ENCODE results near the gene CDH3.

DNA sequence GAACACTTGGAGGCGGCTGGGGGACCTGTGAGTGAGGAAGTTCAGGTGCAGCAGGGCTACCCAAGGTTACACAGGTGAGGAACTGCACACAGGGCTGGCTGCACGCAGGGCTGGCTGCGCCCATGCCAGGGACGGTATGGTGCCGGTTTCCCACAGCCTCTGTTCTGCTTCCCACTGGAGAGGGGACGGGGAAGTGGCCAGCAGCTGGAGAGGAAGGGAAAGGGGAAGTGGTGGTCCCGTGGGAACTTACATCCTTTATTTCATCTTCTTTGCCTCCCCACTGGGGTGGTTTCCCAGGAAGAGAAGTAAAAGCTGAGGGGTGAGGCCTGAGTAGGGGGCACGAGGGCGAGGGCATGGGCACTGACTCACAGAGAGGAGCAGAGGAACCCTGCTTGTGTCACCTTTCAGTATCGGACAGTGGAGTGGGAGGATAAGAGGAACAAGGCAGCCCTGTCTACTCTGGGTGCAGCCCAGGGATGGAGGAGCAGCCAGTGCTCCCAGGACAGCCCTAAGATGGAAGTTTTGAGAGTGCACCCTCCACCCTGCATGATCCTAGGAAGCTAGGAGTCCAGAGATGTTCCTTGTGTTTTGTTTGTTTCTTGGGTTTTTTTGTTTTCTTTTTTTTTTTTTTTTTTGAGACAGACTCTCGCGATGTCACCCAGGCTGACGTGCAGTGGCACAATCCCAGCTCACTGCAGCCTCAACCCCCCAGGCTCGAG is 66.5 kb downstream of the CDH3 start:
- TF ChIP-seq POLR2A (IDR thresholded peaks at IDR 0.05) (no peak), POLR2AphosphoS5 (IDR thresholded peaks at IDR 0.05) (no peak)

Data from stomach (tissue), 4 donors.